T-helper 22 cell (primary cell): ENCODE measurements around the gene CALD1.

ENCODE experiments used
- DNase-seq: peaks from one replicate; pipeline ENCODE4 v3.0.0-alpha.2; 2020; ENCODE audit warnings: low read depth

CALD1 gene

GRCh38 chr7:134788191-134788590, 8.8 kb downstream of the CALD1 start:
- no peak for DNase-seq

GRCh38 chr7:134789967-134790685, 10.7 kb downstream of the CALD1 start:
- DNase-seq: no peak

- DNase-seq: no peak
These were observed 13.5 kb downstream of the CALD1 start for GRCh38 chr7:134792968-134793367.

GRCh38 chr7:134795231-134795630, 15.8 kb downstream of the CALD1 start:
- no peak for DNase-seq

DNA sequence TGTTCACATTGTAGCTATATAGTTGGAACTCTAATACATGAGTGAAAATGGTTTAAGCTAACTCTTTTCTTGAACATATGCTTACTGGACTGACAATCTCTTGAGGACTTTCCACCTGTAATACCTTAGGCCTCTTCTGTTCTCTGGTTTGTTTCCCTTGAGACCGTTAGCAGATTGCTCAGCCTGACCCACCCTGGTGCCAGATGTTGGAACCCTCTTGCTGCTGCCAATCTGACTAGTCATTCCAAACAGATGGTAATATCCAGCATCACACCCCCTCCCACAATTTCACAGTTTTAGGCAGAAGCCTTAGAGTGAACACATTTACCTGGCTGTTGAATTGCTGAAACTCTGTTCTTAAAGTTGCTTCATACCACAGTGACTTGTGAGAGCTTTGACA, 18.7 kb downstream of the CALD1 start:
- DNase-seq: no peak

- DNase-seq: no peak
These were observed 19.9 kb downstream of the CALD1 start for GRCh38 chr7:134799377-134799776.

DNA sequence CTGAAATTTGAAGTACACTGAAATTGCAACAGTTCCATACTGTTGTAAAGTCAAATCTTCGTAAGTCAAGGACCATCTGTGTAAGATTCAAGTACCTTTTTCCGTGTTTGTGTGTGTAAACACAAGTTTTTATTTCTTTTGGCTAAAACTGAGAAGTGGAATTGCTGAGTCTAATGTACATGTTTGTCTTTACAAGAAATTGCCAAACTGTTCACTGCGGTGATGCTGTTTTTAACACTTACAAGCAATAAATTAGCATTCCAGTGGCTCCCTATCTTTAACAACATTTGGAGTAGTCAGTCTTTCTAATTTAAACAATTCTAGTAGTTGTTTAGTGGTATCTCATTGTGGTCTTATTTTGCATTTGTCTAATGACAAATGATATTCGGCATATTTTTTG, 23.3 kb downstream of the CALD1 start:
- DNase-seq: no peak

DNA sequence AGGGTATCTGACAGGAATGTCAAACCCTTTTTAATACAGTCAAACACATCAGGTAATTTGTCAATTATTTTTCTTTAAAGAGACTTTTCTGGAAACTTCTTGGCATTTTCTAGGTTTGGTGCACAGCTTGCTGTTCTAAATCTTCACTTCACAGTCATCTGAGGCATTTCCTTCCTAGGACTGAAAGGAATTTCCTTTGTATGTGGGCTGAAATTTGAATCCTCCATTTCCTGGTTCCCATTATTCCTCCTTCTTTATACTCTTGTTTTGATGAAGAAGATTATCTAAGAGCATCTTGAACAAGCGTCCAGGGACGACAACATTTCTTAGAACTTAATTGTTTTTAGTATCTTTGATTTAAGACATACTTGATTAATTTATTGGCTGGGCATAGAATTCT, 24.9 kb downstream of the CALD1 start:
- no peak for DNase-seq

GRCh38 chr7:134804854-134805253, 25.4 kb downstream of the CALD1 start:
- no peak for DNase-seq

DNA sequence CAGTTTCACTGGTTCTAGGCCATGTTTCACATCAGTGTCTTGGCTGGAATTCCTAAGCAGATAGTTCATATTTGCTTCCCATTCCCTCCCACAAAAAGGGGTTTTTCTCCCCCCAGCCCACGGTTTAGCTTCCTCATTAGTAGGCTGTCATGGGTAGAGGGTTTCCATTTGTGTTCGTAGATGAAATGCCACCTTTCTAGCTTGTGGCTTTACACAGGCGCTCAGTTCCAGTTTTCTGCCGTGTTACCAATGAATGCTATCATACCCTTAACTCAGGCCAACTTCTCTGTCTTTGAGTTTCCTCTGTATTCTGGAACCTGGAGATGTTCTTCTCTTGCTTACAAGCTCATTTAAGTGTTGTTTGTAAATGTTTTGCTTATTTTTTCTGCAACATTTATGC, 26.8 kb downstream of the CALD1 start:
- DNase-seq: no peak

- no peak for DNase-seq
These were observed 30.2 kb downstream of the CALD1 start for GRCh38 chr7:134809616-134810015.

GRCh38 chr7:134811765-134812164, 32.3 kb downstream of the CALD1 start:
- DNase-seq: no peak

- DNase-seq: no peak
These were observed 34.4 kb downstream of the CALD1 start for GRCh38 chr7:134813663-134814396.

DNA sequence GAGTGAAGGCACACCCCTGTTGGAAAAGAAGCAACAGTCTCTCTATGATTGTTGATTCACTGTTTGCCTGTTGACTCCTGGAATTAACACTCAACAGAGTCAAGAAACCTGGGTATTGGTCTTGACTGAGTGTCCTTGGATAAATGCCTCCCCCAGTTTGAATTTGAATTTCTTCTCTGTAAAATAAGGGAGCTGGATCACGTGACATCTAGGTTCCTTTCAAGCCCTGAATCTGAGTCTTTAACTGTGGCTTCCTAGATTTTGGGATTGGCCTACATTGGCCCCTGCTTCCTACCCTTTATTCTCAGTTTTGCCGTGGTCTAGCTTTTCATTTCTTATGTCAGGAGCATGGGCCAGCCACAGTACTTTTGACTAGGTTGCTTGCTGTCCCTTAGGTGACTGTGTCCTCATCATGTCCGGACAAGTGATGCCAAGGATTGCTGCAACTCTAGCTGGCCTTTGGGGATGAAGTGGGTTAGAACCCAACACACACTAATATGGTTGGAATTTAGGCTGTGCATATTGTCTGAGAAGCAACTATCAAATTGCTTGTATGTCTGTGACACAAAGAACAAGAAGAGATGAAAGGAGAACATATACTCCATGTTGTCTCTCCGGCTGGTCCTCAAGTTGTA, 35.4 kb downstream of the CALD1 start:
- DNase-seq: no peak

DNA sequence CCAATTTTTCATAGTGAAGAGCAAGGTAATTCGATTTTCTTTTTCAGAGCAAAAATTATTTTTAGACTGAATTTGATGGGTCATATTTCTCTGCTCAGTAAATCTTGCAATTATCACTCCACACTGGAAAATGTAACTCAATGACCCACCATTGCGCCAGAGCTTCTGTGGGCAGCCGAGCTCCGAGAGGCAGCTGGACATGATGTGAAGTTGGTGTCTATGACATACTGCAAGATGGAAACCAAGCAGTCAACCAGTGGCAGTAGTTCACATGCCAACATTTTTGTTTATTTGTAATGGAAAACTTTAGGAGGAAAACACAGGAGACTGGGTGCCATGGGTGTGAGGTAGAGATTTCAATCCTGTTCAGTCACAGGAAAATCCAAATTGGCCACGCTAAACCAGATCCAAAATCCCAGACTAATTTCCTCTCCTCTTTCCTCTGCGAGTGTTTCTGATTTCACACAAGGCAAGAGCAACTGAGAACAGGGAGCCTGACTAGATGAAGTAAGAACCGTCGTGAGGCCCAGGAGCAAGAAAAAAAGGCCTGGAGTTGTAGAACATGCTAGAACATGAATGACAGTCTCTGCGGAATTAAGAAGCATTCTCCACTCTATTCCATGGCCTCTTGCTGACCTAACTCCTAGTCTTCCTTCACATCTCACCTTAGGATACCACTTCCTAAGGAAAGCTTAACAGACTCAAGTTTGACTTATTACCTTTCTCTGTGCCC, 39.3 kb downstream of the CALD1 start:
- DNase-seq: no peak

DNA sequence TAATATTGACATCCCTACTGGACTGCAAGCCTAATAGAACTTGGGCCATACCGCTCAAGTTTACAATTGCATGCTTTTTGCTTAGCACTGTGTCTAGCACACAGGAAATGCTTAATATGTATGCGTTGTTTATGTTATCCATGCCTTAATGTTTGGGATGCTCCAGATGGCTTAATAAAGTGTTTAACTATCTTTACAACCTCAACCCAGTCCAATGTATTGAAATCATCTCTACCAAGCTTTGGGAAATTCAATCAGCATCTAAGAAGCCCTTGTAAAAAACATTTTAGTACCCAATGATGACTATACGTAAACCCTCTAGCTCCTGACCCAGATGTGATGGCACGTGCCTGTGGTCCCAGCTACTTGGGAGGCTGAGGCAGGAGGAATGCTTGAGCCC, 40.0 kb downstream of the CALD1 start:
- no peak for DNase-seq

DNA sequence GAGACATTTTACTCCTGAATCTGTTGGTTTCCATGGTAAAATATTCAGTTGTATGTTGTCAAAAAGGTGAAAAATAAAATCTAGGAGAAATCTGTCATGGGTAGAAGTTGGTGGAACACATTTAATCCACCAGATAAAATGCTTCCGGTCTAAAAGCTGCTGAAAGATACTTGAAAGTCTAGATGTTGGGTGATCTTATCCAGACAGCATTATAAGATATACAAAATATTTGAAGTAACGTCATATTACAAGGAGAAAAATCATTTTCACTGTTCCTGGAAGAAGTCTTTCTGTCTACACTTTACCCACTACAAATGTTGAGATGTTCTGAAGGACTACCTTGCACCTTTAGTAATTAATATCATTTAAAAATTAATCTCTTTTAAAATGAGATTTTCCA, 40.9 kb downstream of the CALD1 start:
- DNase-seq: no peak

GRCh38 chr7:134820778-134821177, 41.3 kb downstream of the CALD1 start:
- DNase-seq: no peak

DNA sequence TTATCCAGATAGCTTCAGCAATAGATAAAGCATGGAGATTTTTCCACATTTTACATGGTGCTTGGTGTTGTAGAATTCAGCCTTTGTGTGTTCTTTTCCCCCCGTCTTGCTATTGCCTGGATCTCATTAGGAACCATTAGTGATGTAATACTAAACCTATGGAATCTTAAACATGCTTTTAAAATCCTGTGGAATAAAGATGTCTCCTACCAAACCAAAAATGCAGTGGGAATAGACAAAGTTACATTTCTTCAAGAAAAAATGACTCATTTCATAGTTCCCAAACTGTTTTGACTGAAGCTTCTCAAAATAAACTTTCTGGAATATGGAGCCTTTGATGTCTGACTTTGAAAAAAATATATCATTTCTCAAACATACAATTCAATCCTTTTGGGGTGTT, 44.0 kb downstream of the CALD1 start:
- no peak for DNase-seq

DNA sequence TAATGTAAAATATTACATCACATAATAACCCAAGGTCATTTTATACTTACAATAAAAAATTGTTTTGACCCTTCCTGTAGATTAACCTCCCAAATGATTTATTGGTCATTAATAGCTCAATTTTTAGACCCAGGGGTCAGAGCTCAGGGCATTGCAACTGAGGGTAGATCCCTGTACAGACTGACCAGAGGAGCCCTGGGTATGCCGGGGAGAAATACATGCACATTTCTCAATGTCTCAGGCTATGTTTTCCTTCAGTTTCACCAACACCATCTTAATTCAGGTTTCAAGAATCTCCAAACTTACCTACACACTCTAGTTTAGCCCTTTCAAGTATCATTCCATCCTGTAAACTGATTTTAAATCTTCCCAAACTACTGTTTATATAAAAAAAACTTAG, 46.2 kb downstream of the CALD1 start:
- no peak for DNase-seq

DNA sequence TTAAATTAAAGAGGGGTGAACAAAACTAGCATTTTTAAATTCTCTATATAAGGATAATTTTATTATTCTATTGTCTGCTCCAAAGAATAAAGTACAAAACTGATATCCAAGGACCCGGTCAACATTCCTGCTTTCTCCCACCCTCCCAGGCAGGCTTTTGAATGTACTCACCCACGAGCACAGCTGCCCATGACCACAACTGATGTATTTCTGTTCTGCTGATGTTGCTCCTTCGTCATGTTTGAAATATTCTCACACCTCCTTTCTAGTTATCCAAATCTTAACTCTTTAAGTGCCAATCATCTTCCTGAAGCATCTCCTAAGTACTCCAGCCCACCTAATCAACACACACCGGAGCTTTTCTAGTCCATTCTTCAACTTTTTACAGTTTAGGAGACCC, 46.7 kb downstream of the CALD1 start:
- no peak for DNase-seq

DNA sequence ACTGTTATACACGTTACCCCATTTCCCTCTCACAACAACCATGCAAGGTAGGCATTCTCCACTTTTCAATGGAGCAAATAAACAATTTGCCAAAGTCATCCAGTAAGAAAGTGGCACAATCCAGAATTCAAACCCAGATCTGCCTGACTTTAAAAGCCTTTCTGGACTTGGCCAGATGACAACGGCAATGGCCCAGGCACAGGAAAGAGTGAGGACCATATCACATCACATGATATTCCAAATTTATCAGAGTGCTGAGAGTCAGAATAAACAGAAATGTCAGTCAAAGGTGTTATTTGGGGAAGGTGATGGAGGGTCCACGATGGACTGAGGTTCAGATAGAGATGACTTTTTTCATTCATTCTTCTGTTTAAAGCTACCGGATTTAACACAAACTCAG, 48.0 kb downstream of the CALD1 start:
- DNase-seq: no peak

DNA sequence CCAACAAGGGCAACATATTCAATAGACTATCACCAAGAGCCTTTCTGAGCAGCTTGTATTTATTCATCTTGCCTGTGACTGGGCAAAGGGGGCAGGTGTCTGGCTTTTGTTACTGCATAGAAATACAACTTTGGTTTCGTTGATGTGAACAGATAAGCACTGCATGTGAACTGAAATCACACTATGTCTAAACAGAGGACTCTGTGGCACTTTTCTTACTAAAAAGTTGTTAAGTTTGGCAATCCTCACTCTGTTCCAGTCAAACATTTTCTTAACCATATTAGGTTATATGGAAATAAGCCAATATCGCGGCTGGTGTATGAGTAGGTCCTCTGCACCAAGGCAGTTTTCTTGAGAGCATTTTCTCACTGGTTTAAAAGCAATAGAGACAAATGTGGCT, 48.5 kb downstream of the CALD1 start:
- DNase-seq: no peak
